ENCODE measurements around the gene MAP4K2. TPM values are rescaled to one million over a fixed set of nuclear protein-coding genes. Genes with fewer than 3 reads are reported as not detected.
A peak's percentile ranks its signal among the peaks of the same experiment; 100 is the strongest.

Gene MAP4K2
- 10 to 100 TPM in 3 of 4 donors, 1 to 10 TPM in 1; 8.5 to 33.3 (median 17.7) TPM for total RNA-seq

GRCh38 chr11:64803158-64803845, at the start of gene MAP4K2:
MAP4K2 (minus strand) TSS chr11:64803214; CDS start chr11:64803149, 65 bp downstream.
- no peak for TF ChIP-seq CTCF (IDR thresholded peaks at IDR 0.05)
- DNase-seq (ENCODE audit: low spot score) (peak; percentile 80), ATAC-seq (ENCODE audit: low FRiP score) (peak; percentile 87)

GRCh38 chr11:64851831-64852351, 48.9 kb upstream of the MAP4K2 start:
- no peak for TF ChIP-seq CTCF (IDR thresholded peaks at IDR 0.05)
- no peak for ATAC-seq (ENCODE audit: low FRiP score)
- no peak for DNase-seq (ENCODE audit: low spot score)

DNA sequence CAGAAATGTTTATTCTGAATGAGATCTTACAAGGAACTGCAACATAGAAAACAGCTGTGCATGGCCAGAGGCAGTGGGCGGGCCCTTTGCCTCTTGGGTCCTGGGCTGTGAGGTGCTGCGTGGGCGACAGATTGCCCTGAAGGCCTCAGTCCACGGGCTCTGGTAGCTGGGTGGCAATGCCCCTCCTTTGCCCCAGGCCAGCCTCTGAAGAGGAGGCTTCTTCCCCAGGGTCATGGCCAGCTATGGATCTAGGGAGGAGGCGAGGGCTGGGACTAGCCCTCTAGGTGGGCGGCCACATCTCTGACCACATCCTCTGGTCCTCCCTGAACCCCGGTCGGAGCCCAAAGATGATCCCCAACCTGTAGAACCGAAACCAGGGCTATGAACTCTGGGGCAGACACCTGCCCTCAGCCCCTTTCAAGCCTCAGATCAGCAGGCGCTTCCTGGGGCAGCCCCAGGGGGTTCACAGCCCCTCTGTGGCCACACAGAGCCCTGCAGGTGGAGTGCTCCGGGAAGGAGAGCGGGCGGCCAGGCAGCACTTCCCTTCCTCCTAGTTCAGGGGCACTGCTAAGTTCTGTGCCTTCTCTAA, 48.1 kb upstream of the MAP4K2 start:
- no peak for DNase-seq (ENCODE audit: low spot score)
- ATAC-seq (ENCODE audit: low FRiP score), result no peak
- no peak for TF ChIP-seq CTCF (IDR thresholded peaks at IDR 0.05)

DNA sequence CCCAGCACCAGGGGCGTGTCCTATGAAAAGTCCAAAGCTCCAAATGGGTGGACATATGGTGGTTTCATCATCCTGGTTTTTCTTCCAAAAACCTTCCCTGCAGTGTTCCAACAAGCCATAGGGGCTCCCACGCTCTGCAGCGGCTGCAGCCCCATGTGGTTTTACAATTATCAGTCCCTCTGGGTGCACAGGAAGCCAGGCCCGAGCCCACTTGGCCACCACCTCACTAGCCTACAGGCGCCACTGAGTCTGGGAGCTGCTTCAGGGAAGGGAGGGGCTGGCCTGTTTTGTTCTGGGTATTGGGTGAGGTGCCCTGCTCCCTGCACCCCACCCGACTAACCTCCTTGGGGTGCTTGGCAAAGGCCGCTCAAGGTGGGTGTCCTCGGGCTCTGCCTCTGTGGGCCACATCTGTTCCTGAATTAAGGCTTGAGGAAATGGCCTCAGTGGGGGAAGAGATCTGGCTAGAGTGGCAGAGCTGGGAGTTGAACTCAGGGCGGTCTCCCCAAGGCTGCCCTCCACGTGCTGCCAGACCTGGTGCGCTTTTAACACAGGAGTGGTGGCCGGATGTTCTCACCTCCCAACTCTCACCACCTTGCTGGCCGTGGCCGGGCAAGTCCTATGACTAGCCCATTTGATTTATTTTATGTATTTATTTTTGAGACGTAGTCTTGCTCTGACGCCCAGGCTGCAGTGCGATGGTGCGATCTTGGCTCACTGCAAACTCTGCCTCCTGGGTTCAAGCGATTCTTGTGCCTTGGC, 46.8 kb upstream of the MAP4K2 start:
- no peak for DNase-seq (ENCODE audit: low spot score)
- ATAC-seq (ENCODE audit: low FRiP score), result no peak
- no peak for TF ChIP-seq CTCF (IDR thresholded peaks at IDR 0.05)

- TF ChIP-seq CTCF (IDR thresholded peaks at IDR 0.05), result no peak
- DNase-seq (ENCODE audit: low spot score), result no peak
- ATAC-seq (ENCODE audit: low FRiP score), result no peak
Measured at GRCh38 chr11:64848826-64849597, 46.0 kb upstream of the MAP4K2 start.

DNA sequence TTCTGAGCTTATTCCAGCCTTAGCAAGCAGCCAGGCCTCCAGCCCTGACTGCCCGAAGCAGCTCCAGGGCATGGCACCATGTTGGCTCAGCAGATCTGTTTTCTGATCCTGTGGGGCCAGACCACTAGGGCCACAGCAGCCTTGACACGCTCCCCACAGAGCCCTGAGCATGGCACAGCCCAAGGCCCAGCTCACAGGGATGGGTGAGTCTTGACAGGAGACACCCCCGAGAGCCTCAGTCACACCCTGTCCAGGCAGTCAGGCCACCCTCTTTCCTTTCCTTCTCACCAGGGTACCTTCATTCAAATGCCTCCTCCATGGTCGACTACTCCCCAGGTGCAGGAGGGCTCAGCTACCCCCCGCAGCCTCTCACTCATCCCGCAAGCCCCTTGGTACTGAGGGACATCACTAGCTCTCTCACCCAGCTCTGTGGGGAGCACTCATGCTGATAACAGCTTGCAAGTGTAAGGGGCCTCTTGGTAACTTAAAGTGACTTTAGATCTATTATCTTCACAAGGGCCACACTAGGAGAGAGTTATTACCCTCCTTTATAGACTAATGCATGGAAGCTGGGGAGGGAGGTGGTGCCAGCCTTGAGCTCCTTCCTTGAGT, 45.3 kb upstream of the MAP4K2 start:
- ATAC-seq (ENCODE audit: low FRiP score) (no peak), DNase-seq (ENCODE audit: low spot score) (no peak)
- TF ChIP-seq CTCF (IDR thresholded peaks at IDR 0.05), result no peak

Measured in omental fat pad (tissue), 4 donors.